HG03025 (cell line): ENCODE measurements around the gene LIN9.
"Not testable (repeated sequence)": the region's sequence is repeated elsewhere in the genome, so short reads cannot be mapped to it uniquely, and the experiment has no call there.

Source experiments
- ATAC-seq: cut with Tn5 transposase; IDR thresholded peaks from one replicate; pipeline ENCODE4 v1.9.1; 2021; ENCODE audit warnings: mild to moderate bottlenecking, moderate library complexity; ENCODE audit not compliant: unreplicated experiment, low FRiP score

Gene LIN9, protein sequence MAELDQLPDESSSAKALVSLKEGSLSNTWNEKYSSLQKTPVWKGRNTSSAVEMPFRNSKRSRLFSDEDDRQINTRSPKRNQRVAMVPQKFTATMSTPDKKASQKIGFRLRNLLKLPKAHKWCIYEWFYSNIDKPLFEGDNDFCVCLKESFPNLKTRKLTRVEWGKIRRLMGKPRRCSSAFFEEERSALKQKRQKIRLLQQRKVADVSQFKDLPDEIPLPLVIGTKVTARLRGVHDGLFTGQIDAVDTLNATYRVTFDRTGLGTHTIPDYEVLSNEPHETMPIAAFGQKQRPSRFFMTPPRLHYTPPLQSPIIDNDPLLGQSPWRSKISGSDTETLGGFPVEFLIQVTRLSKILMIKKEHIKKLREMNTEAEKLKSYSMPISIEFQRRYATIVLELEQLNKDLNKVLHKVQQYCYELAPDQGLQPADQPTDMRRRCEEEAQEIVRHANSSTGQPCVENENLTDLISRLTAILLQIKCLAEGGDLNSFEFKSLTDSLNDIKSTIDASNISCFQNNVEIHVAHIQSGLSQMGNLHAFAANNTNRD

GRCh38 chr1:226308723-226309397, at the start of gene LIN9:
TSS of gene LIN9 (minus strand) at chr1:226309164. CDS start at chr1:226309139, 25 bp downstream.
- ATAC-seq, result peak; percentile 73

DNA sequence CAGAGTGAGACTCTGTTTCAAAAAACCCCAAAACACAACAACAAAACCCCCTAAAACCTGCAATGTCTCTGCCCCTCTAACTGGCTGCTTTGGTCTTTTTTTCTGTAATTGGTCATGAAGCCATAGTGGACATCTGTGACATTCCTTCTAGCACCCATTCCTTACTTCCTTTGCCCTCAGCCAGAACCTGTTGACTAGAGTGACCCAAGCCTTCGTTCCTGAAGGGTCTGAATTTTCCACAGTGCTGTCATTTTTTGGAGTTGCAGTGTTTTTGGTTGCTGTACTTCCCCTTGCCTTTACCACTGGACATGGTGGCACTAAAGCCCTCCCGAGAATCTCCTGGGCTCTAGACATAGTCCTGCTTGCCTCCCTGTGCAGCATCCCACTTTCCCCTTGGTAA, 48.5 kb upstream of the LIN9 start:
- ATAC-seq, result no peak

GRCh38 chr1:226355669-226356551, 46.9 kb upstream of the LIN9 start:
- peak; percentile 49 for ATAC-seq

- no peak for ATAC-seq
Observed at GRCh38 chr1:226355016-226355415, 46.1 kb upstream of the LIN9 start.

DNA sequence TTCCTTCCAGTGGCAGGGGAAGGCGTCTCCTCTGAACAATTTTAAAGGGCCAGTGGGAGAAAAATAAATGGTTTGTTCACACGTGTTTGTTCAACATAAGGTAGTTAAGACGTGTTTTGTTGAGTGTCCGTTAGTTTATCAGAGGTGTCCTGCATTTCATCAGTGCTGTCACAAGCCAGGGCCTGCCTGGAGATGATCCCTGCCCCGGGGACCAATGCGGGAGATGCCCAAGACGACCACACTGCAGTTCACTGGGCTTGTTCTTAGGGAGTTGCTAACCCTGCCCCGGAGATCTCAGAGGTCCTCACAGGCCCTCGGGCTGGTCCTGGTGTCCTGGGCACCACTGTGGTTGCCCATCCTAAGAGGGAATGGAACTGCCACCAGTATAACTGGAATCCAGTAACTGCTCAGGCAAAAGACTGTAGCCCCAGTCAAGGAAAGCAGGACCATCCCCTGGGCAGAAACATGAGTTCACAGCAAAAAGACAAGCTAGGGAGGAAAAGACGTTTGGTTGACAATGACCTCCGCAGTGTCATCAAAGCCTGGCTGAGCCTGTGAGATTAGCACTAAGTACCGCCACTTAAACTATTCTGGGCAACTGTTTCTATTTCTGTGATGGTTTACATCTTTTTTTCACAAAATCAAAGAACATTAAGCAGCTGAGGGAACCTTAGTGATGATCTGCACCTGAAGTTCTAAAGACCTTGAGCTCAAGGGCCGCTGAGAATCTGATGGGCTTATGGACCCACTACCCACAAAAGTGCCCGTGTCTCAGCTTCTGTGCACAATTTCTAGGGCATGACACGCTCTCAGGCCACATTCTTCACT, 44.9 kb upstream of the LIN9 start:
- no peak for ATAC-seq

DNA sequence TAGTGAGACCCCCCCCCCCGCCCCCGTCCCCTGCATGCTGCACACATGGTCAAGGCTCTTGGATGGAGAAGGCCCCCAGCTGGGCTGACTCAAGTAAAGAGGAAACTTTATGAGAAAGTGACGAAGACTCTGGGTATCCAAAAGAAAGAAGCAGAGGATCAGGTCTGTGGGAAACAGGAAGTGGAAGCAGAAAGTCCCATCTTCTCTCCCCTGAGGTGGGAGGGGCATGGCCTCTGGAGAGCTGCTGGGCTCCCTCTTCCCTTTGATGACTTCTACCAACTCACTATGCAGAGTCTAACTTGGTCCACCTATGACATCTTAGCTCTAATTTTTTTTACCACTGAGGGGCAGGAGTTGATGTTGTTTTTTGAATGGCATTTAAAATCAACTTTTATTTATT, 42.7 kb upstream of the LIN9 start:
- ATAC-seq, result no peak

DNA sequence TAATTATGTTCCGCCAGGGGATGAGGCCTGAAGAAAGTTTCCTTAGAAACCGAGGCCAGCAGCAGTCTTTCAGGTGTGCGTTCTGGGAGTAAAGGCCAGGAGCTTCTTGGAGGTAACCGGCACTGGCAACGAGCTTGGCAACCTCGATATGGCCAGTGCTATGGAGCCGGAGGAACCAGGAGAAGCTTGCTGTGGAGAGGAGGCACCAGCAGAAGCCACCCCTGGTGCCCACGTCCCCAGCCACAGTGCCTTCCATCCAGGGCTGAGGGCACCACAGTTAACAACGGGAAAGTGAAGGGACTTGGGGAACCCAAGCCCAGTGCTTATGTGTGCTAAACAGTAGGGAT, 41.5 kb upstream of the LIN9 start:
- no peak for ATAC-seq

GRCh38 chr1:226349801-226350518, 41.0 kb upstream of the LIN9 start:
- peak; percentile 72 for ATAC-seq

GRCh38 chr1:226349081-226349480, 40.1 kb upstream of the LIN9 start:
- ATAC-seq, result no peak

DNA sequence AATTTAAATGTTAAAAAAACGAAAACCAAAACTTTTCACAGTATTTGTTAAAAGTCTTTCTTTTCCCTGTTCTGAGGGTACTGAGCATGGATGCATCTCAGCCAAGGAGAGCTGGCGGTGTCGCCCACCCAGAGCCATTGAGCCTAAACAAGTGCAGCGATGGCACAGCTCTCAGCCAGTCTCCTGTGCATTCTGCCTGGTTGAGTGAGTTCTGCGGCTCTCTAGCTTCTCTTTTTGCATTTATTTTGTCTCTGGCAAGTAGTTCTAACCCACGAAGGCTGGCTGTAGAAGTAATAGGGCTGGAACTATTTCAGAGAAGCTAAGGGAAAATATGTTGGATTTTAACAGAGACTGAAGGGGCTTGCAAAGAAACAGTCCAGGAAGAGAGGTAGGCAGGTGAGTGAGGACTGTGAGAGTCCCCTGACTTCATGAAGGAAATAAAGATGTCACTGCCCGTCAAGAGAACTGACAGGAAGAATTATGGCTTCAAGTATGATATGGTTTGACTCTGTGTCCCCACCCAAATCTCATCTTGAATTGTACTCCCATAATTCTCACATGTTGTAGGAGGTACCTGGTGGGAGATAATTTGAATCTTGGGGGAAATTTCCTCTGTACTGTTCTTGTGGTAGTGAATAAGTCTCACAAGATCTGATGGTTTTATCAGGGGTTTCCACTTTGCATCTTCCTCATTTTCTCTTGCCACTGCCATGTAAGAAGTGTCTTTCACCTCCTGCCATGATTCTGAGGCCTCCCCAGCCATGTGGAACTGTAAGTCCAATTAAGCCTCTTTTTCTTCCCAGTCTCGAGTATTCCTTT, 35.7 kb upstream of the LIN9 start:
- ATAC-seq, result no peak

DNA sequence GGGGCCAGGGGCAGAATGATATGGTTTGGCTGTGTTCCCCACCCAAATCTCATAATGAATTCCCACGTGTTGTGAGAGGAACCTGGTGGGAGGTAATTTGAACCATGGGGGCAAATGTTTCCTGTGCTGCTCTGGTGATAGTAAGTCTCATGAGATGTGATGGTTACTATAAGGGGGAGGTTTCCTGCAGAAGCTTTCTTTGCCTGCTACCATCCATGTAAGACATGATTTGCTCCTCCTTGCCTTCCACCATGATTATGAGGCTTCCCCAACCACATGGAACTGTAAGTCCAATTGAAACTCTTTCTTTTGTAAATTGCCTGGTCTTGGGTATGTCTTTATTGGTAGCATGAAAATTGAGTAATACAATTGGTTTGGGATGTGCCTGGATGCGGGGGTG, 33.7 kb upstream of the LIN9 start:
- ATAC-seq, result no peak

GRCh38 chr1:226340111-226340510, 31.1 kb upstream of the LIN9 start:
- not testable (repeated sequence) for ATAC-seq

- ATAC-seq, result no peak
Observed at GRCh38 chr1:226337276-226337875, 28.4 kb upstream of the LIN9 start.

DNA sequence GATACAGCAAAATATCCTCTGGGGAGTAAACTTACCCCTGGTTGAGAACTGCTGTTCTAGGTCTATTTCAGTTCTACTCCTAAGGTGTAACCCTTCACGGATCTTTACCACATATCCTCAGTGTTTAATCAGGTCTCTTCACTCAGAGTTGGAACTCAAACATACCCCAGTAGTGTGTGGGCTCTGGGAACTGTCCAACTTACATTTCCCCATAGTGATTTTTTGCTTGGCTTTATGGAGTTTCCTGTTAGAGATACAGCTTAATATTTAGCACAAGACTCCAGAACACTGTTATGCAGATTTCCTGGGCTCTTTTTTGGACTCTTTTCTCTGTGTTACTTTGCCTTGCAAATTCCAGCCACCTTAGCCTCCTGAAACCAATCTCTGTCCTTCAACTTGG, 26.7 kb upstream of the LIN9 start:
- ATAC-seq, result no peak

GRCh38 chr1:226332947-226333346, 24.0 kb upstream of the LIN9 start:
- no peak for ATAC-seq

- ATAC-seq, result no peak
Observed at GRCh38 chr1:226329237-226329636, 20.3 kb upstream of the LIN9 start.

DNA sequence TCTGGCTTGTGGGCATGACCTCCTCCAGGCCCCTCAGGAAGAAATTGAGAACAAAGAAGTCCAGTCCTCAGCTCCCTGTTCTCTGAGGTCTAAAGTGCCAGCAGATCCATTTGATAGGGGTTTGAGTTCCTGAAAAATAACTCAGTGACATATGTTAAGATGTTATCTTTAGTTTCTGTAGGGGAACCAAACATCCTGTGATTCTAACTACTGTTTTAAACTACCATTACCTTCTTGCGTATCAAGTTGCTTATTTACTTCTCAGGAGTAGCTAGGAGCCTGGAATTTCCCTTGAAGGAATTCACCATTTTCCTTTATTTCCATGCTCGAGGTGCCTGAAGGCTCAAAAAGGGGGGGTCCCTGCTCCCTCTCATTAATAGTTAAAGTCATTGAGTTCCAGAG, 18.8 kb upstream of the LIN9 start:
- ATAC-seq, result no peak

DNA sequence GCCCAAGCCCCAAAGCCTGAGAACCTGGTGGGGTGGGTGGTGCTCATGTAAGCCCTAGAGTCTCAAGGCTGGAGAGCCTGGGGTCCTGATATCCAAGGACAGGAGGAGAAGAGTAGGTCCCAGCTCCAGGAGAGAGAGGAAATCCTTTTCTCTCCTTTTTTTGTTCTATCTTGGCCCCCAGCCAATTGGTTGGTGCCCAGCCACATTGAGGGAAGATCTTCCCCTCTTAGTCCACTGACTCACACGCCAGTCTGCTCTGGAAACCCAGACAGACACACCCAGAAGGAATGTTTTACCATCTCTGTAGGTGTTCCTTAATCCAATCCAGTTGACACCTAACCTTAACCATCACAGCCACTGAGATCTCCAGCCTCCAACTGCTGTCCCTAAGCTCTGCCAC, 16.2 kb upstream of the LIN9 start:
- no peak for ATAC-seq
